NT2/D1 (cell line): ENCODE results near the gene DPP8.

ENCODE experiments used
- SUZ12 ChIP-seq: IDR thresholded peaks from 2 replicates; pipeline ENCODE4 v1.6.1; 2011; ENCODE audit not compliant: insufficient read length, insufficient read depth; ENCODE audit errors: extremely low read depth
- YY1 ChIP-seq: IDR thresholded peaks from 2 replicates; pipeline ENCODE4 v1.6.1; 2011; ENCODE audit not compliant: insufficient read length, insufficient read depth
- ZNF274 ChIP-seq: IDR thresholded peaks from 2 replicates; pipeline ENCODE4 v1.6.1; 2011; ENCODE audit warnings: mild to moderate bottlenecking, low read depth, low read length

- TF ChIP-seq ZNF274 (no peak), SUZ12 (no peak), YY1 (no peak)
Observed at GRCh38 chr15:65494076-65494475, 23.4 kb downstream of the DPP8 start.
